GM19035 (cell line): Measurements from ENCODE around the gene SPACA6.

ENCODE experiments used
- ATAC-seq: cut with Tn5 transposase; IDR thresholded peaks from one replicate; pipeline ENCODE4 v1.9.1; 2021; ENCODE audit not compliant: unreplicated experiment

SPACA6 gene

GRCh38 chr19:51688671-51689571 is 4.2 kb upstream of the SPACA6 start:
- no peak for ATAC-seq

GRCh38 chr19:51689751-51690453 is 3.2 kb upstream of the SPACA6 start:
- ATAC-seq, result no peak

- no peak for ATAC-seq
Measured at GRCh38 chr19:51690454-51691073, 2.6 kb upstream of the SPACA6 start.

GRCh38 chr19:51691074-51691583 is 2.0 kb upstream of the SPACA6 start:
- ATAC-seq, result no peak

- no peak for ATAC-seq
Measured at GRCh38 chr19:51691584-51692428, 1.3 kb upstream of the SPACA6 start.

GRCh38 chr19:51692468-51692867 is 662 bp upstream of the SPACA6 start:
- no peak for ATAC-seq

GRCh38 chr19:51693819-51694218 is 689 bp downstream of the SPACA6 start:
- ATAC-seq, result no peak

GRCh38 chr19:51694318-51695085 is 1.4 kb downstream of the SPACA6 start:
- ATAC-seq, result no peak

GRCh38 chr19:51695088-51695487 is 2.0 kb downstream of the SPACA6 start:
- ATAC-seq, result no peak

- no peak for ATAC-seq
Measured at GRCh38 chr19:51695702-51696315, 2.7 kb downstream of the SPACA6 start.

- ATAC-seq, result no peak
Measured at GRCh38 chr19:51696606-51697005, 3.5 kb downstream of the SPACA6 start.

- ATAC-seq, result no peak
Measured at GRCh38 chr19:51697169-51697776, 4.1 kb downstream of the SPACA6 start.

GRCh38 chr19:51698296-51698695 is 5.2 kb downstream of the SPACA6 start:
- ATAC-seq, result no peak

- ATAC-seq, result no peak
Measured at GRCh38 chr19:51699170-51699569, 6.0 kb downstream of the SPACA6 start.

GRCh38 chr19:51701468-51702100 is 8.5 kb downstream of the SPACA6 start:
- no peak for ATAC-seq

GRCh38 chr19:51702103-51702824 is 9.1 kb downstream of the SPACA6 start:
- no peak for ATAC-seq

GRCh38 chr19:51702825-51703574 is 9.9 kb downstream of the SPACA6 start:
- no peak for ATAC-seq
